DND-41 (cell line): Measurements from ENCODE around the gene CLRN3.
A peak's percentile ranks its signal among the peaks of the same experiment; 100 is the strongest.

ENCODE experiments used
- ATAC-seq: fragments of 200-7000 bp; cut with Tn5 transposase; 3 replicates; pipeline ENCODE4 v1.9.1; 2021; ENCODE audit warnings: low read depth; ENCODE audit not compliant: insufficient read depth
- DNase-seq: peaks from one replicate; pipeline ENCODE4 v3.0.0-alpha.2; 2020
- H2AFZ ChIP-seq: 2 replicates; pipeline ENCODE4 v1.6.0; 2012; ENCODE audit warnings: low read depth, low read length
- H3K27ac ChIP-seq: 2 replicates; pipeline ENCODE4 v1.5.1; 2012; ENCODE audit warnings: low read length, inconsistent platforms
- H3K27me3 ChIP-seq: fragments of 200-600 bp; sonication (generic); 2 replicates; pipeline ENCODE4 v1.6.0; 2012; ENCODE audit warnings: low read length, mild to moderate bottlenecking, inconsistent platforms; ENCODE audit not compliant: insufficient read depth, poor library complexity
- H3K36me3 ChIP-seq: 2 replicates; pipeline ENCODE4 v1.5.1; 2012; ENCODE audit warnings: low read length, inconsistent platforms; ENCODE audit not compliant: insufficient read depth
- H3K4me1 ChIP-seq: 2 replicates; pipeline ENCODE4 v1.5.1; 2012; ENCODE audit warnings: mild to moderate bottlenecking, low read length; ENCODE audit not compliant: insufficient read depth
- H3K4me2 ChIP-seq: 2 replicates; pipeline ENCODE4 v1.6.0; 2012; ENCODE audit warnings: mild to moderate bottlenecking, moderate library complexity, low read length, inconsistent platforms; ENCODE audit not compliant: insufficient read depth
- H3K4me3 ChIP-seq, 2 experiments: fragments of 200-600 bp in 1 of 2; shearing (Covaris generic) in 1 of 2; 2 replicates each; pipeline ENCODE4 v1.5.1; 2012 to 2016; ENCODE audit warnings: inconsistent platforms in 2 of 2, low read length in 2 of 2, mild to moderate bottlenecking in 2 of 2, low read depth in 1 of 2, moderate library complexity in 1 of 2
- H3K79me2 ChIP-seq: 2 replicates; pipeline ENCODE4 v1.6.0; 2012; ENCODE audit warnings: low read length, inconsistent platforms; ENCODE audit not compliant: insufficient read depth
- H3K9ac ChIP-seq: 2 replicates; pipeline ENCODE4 v1.6.0; 2012; ENCODE audit warnings: low read depth, mild to moderate bottlenecking, inconsistent platforms, low read length, moderate library complexity
- H3K9me3 ChIP-seq: 2 replicates; pipeline ENCODE4 v1.5.1; 2012; ENCODE audit warnings: low read length, moderate library complexity, mild to moderate bottlenecking, inconsistent platforms; ENCODE audit not compliant: insufficient read depth, severe bottlenecking
- H4K20me1 ChIP-seq: 2 replicates; pipeline ENCODE4 v1.6.0; 2012; ENCODE audit warnings: low read length; ENCODE audit not compliant: insufficient read depth
- EZH2 ChIP-seq: IDR thresholded peaks from 3 replicates; pipeline ENCODE4 v1.6.1; 2012; ENCODE audit warnings: borderline replicate concordance, low read depth, mild to moderate bottlenecking, moderate library complexity, low read length, inconsistent platforms; ENCODE audit not compliant: severe bottlenecking
- TF ChIP-seq, protein P1 (sequence below): IDR thresholded peaks from 2 replicates; pipeline ENCODE4 v1.5.1; 2012; ENCODE audit warnings: borderline replicate concordance, low read length, moderate library complexity, mild to moderate bottlenecking; ENCODE audit not compliant: poor library complexity, severe bottlenecking; ENCODE audit errors: extremely low read depth

CLRN3 gene

DNA sequence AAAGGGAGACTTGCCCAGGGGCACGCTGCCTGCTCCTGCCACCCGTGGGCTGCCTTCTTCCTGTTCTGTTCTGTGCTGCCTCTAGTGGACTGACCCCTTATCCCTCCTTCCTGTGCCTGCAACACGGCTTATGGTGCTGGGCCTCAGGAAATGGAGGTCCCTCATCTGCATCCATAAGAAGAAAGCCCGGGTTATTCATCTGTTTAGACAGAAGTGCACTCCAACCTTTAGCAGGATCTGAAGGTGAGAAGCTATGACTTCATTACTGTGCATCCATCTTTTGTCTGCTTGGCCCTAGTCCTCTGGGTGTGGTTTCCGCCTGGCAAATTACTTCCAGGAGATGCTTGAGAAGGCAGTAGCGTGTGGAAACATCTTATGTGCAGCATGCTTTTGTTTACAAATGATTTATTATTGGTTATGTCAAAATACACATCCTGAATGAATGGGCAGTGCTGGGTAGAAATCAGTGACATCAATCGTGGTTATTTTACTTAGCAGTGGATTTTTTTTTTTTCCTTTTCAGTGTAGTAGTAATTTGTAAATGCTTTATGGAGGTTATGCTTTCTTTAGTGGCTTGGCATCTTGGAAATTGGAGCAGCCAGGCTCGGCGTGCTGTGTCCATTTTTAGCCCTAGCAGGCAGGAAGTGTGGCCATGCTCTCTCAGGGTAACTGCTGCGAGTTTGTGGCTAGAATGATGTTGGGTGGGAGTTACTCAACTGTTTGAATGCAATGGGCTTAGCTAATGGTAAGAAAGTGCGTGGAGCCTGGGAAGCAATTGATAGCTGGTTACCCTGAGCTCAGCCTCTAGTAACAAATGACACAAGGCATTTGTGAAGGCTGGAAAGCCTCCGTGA is 26.9 kb upstream of the CLRN3 start:
- Histone ChIP-seq H3K4me3 (no peak overlapping the region), H3K27ac (no peak overlapping the region), H2AFZ (no peak overlapping the region), H3K9ac (no peak overlapping the region), H4K20me1 (no peaks in the 10 kb centered on the region), H3K27me3 (no peaks in the 10 kb centered on the region), H3K36me3 (no peaks in the 10 kb centered on the region), H3K4me1 (no peaks in the 10 kb centered on the region), H3K9me3 (no peaks in the 10 kb centered on the region), H3K79me2 (no peaks in the 10 kb centered on the region), H3K4me2 (no peak overlapping the region)
- ATAC-seq (peak; percentile 59; the same call in 2 of the 3 replicates), DNase-seq (peak; percentile 13)
- no peak for TF ChIP-seq EZH2
- TF ChIP-seq, protein P1, sequence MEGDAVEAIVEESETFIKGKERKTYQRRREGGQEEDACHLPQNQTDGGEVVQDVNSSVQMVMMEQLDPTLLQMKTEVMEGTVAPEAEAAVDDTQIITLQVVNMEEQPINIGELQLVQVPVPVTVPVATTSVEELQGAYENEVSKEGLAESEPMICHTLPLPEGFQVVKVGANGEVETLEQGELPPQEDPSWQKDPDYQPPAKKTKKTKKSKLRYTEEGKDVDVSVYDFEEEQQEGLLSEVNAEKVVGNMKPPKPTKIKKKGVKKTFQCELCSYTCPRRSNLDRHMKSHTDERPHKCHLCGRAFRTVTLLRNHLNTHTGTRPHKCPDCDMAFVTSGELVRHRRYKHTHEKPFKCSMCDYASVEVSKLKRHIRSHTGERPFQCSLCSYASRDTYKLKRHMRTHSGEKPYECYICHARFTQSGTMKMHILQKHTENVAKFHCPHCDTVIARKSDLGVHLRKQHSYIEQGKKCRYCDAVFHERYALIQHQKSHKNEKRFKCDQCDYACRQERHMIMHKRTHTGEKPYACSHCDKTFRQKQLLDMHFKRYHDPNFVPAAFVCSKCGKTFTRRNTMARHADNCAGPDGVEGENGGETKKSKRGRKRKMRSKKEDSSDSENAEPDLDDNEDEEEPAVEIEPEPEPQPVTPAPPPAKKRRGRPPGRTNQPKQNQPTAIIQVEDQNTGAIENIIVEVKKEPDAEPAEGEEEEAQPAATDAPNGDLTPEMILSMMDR: peak; percentile 46

DNA sequence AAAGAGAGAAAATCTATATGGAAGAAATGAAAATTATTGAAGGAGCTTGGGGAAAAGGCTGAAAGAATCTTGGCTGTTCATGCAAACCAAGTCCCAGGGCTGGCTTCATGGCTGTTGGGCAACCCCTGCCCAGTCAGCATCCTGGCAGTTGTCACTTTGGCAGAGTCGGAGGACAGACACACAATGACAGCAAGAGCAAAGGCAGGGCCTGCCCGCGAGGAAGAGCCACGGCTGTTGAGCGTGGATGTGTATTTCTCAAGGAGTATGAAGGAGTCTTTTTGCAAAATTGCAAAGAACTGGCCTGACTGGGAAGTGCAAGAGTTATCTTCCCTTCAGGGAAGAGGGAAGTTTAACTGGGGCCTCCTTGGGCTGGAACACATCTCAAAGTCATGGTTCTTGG is 25.8 kb upstream of the CLRN3 start:
- Histone ChIP-seq H3K36me3 (no peaks in the 10 kb centered on the region), H3K27me3 (no peaks in the 10 kb centered on the region), H3K4me2 (no peak overlapping the region), H3K4me3 (no peak overlapping the region), H2AFZ (no peak overlapping the region), H4K20me1 (no peaks in the 10 kb centered on the region), H3K9me3 (no peaks in the 10 kb centered on the region), H3K27ac (no peak overlapping the region), H3K79me2 (no peaks in the 10 kb centered on the region), H3K4me1 (no peaks in the 10 kb centered on the region), H3K9ac (no peak overlapping the region)
- TF ChIP-seq EZH2: no peak
- TF ChIP-seq, protein P1: no peak
- DNase-seq: no peak
- ATAC-seq: no peak

DNA sequence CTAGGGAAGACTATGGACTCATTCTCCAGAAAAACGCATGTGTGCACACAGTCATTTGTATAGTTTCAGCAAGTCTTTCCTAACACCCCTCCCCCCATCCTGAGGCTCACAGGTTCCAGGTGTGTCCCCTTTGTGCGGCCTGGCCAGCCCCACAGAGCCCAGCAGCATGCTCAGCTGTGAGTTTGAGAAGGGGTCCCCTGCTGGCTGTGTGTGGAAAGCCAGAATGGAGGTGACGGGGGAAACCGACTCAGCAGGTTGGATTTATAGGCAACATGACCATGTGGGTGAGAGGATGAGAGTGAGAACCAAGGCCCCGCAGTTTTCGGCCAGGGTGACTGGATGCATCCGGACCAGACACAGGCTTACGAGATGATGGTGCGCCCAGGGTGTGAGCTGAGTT is 24.1 kb upstream of the CLRN3 start:
- no peak overlapping the region for H3K4me3 ChIP-seq
- no peak for ATAC-seq

More for the DNA sequence above, 24.1 kb upstream of the CLRN3 start:
- Histone ChIP-seq H3K9me3 (no peaks in the 10 kb centered on the region), H2AFZ (no peak overlapping the region), H3K79me2 (no peaks in the 10 kb centered on the region), H4K20me1 (no peaks in the 10 kb centered on the region), H3K9ac (no peak overlapping the region), H3K27ac (no peak overlapping the region), H3K27me3 (no peaks in the 10 kb centered on the region), H3K4me1 (no peaks in the 10 kb centered on the region), H3K36me3 (no peaks in the 10 kb centered on the region), H3K4me2 (no peak overlapping the region)
- no peak for DNase-seq
- TF ChIP-seq, protein P1: no peak
